Mesothelial cell of epicardium (in vitro differentiated cells): ENCODE data around the gene PTPRCAP. TPM values are rescaled to one million over a fixed set of nuclear protein-coding genes. Genes with fewer than 3 reads are reported as not detected.
"Not testable (repeated sequence)": the region's sequence is repeated elsewhere in the genome, so short reads cannot be mapped to it uniquely, and the experiment has no call there.

Experiments
- DNase-seq, 2 experiments: peaks; one replicate each; pipeline ENCODE4 v3.0.0; 2021; ENCODE audit warnings: low spot score in 2 of 2; ENCODE audit not compliant: unreplicated experiment in 2 of 2
- H3K27ac Mint-ChIP-seq: 2 replicates; pipeline ENCODE4 v1.8.0; 2021; ENCODE audit warnings: mixed read lengths
- H3K27me3 Mint-ChIP-seq: 2 replicates; pipeline ENCODE4 v1.8.0; 2021; ENCODE audit warnings: low read depth, mixed read lengths
- H3K36me3 Mint-ChIP-seq: 2 replicates; pipeline ENCODE4 v1.8.0; 2021; ENCODE audit warnings: mixed read lengths
- H3K4me1 Mint-ChIP-seq: 2 replicates; pipeline ENCODE4 v1.8.0; 2021; ENCODE audit warnings: mixed read lengths
- H3K4me3 Mint-ChIP-seq: 2 replicates; pipeline ENCODE4 v1.8.0; 2021; ENCODE audit warnings: mild to moderate bottlenecking, moderate library complexity, mixed read lengths
- H3K9me3 Mint-ChIP-seq: 2 replicates; pipeline ENCODE4 v1.8.0; 2021; ENCODE audit warnings: mixed read lengths
- CTCF ChIP-seq: fragments of 200-600 bp; sonication (generic); IDR thresholded peaks from one replicate; pipeline ENCODE4 v1.5.0; 2021; ENCODE audit warnings: antibody characterized with exemption; ENCODE audit not compliant: unreplicated experiment
- total RNA-seq: library from RNA; stranded (reverse); gene quantifications from 3 replicates; pipeline ENCODE4 v1.2.1, GENCODE V29; 2021

PTPRCAP gene
- total RNA-seq, 1 donor from 2014 or later, result 1.8 TPM

GRCh38 chr11:67466367-67466766 is 28.9 kb upstream of the PTPRCAP start:
- Mint-ChIP-seq H3K27ac (peak overlapping the region; percentile 16), H3K36me3 (no peaks in the 10 kb centered on the region), H3K27me3 (no peaks in the 10 kb centered on the region), H3K4me3 (no peak overlapping the region), H3K4me1 (peaks cover 23% of the 10 kb centered on the region), H3K9me3 (no peaks in the 10 kb centered on the region)
- no peak for TF ChIP-seq CTCF
- no peak for DNase-seq

GRCh38 chr11:67465530-67465929 is 28.0 kb upstream of the PTPRCAP start:
- H3K4me3 Mint-ChIP-seq, result peak overlapping the region; percentile 78
- not testable (repeated sequence) for H3K9me3 Mint-ChIP-seq, H3K36me3 Mint-ChIP-seq, H3K27me3 Mint-ChIP-seq, DNase-seq
- peaks cover 23% of the 10 kb centered on the region for H3K4me1 Mint-ChIP-seq
- H3K27ac Mint-ChIP-seq, result peak overlapping the region; percentile 95

GRCh38 chr11:67465189-67465510 is 27.7 kb upstream of the PTPRCAP start:
- no peaks in the 10 kb centered on the region for H3K36me3 Mint-ChIP-seq
- no peak for DNase-seq
- TF ChIP-seq CTCF, result no peak

DNA sequence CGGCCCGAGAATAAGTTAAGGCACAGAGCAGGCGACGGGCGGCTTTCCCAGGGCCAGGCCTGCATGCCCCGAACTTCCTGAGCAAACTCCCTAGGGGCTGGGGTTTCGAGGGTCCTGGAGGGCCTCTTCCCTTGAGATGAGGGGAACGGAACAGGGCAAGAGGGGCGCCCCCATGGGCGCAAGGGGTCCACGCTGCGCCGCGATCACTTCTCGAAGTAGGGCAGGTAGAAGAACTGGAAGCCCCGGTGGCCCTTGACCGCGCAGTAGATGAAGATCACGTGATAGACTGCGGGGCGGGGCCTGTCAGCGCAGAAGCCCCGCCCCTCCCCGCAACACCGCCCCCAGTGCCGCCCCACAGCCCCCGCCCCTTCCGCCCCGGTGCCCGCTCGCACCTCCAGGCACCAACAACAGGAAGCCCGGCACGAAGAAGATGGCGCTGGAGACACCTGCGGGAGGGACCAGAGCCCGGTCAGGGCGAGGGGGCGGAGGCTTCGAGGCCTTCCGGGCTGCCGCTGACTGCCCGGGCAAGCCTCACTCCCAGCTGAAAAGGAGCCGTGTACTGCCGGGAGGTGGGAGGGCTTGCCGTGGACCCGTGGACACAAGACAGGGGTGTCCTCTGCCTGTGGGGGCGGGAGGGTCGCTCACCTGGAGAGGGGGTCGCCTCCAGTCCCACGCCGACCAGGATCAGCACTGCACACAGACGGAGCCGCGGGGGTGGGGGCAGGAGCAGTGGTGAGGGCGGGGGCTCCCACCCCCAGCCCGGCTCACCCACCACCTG is 27.1 kb upstream of the PTPRCAP start:
- Mint-ChIP-seq H3K36me3 (no peaks in the 10 kb centered on the region), H3K27ac (peak overlapping the region; percentile 95), H3K4me3 (peak overlapping the region; percentile 78), H3K4me1 (peaks cover 25% of the 10 kb centered on the region), H3K9me3 (no peaks in the 10 kb centered on the region), H3K27me3 (no peaks in the 10 kb centered on the region)
- TF ChIP-seq CTCF, result no peak
- peak; percentile 84 to 85 for DNase-seq

More at GRCh38 chr11:67465189-67465510, 27.7 kb upstream of the PTPRCAP start:
- Mint-ChIP-seq H3K27me3 (no peaks in the 10 kb centered on the region), H3K4me1 (peaks cover 23% of the 10 kb centered on the region), H3K27ac (peak overlapping the region; percentile 95), H3K4me3 (peak overlapping the region; percentile 78), H3K9me3 (no peaks in the 10 kb centered on the region)

- no peak for DNase-seq
- TF ChIP-seq CTCF, result no peak
- Mint-ChIP-seq H3K27ac (peak overlapping the region; percentile 95), H3K27me3 (no peaks in the 10 kb centered on the region), H3K4me1 (peaks cover 23% of the 10 kb centered on the region), H3K36me3 (no peaks in the 10 kb centered on the region), H3K4me3 (peak overlapping the region; percentile 78), H3K9me3 (no peaks in the 10 kb centered on the region)
Measured at GRCh38 chr11:67463680-67464410, 26.4 kb upstream of the PTPRCAP start.

DNA sequence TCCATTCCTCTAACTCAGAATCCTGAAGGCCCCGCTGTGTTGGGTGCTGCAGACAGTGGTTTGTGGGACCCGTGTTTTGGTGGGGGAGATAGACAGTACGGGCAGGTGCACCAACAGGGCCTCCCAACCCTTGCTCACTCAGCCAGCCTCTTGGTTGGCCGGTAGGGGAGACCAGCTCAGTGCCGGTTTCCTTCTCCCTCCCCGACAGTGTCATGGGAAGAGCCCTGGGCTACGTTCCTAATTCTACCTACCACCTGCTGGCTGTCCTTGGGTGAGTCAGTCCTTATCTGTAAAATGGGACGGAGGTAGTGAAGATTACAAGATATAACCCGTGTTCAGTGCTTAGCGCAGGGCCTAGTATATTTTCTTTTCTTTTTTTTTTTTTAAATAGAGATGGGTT is 25.7 kb upstream of the PTPRCAP start:
- DNase-seq, result no peak
- no peak for TF ChIP-seq CTCF
- no peak overlapping the region for H3K27ac Mint-ChIP-seq
- H3K4me1 Mint-ChIP-seq, result peaks cover 20% of the 10 kb centered on the region
- H3K4me3 Mint-ChIP-seq, result no peak overlapping the region
- H3K36me3 Mint-ChIP-seq, result no peaks in the 10 kb centered on the region
- no peaks in the 10 kb centered on the region for H3K27me3 Mint-ChIP-seq
- no peaks in the 10 kb centered on the region for H3K9me3 Mint-ChIP-seq
